Measurements from ENCODE around the gene TAB2. TPM values are rescaled to one million over a fixed set of nuclear protein-coding genes. Genes with fewer than 3 reads are reported as not detected.
"Not testable (repeated sequence)": the region's sequence is repeated elsewhere in the genome, so short reads cannot be mapped to it uniquely, and the experiment has no call there.

TAB2 gene
- total RNA-seq, 1 experiment from 2014 or later = 14.7 TPM

DNA sequence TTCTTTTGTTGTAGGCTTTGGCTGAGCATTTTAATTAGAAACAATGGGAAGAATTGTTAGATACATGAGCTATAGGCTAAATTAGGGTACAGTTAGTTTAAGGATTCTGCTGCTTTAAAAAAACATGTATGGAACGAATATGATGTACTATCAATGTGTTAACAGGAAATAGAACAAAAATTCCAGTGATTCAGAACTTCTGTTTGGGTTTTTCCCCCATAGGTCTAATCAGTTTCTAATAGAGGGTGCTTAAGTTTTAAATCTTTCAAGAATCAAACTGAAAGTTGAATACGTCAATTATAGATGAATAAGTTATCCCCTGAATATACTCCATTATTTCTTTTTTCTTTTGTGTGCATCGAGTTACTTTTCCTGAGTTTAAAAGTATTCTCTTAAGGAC lies 1.9 kb downstream of the TAB2 start:
- H2AFZ ChIP-seq (ENCODE audit: low read length) = no peak overlapping the region
- no peaks in the 10 kb centered on the region for H3K9me3 ChIP-seq (ENCODE audit: low read length)
- H3K4me2 ChIP-seq (ENCODE audit: low read length) = peak overlapping the region; percentile 85
- H3K79me2 ChIP-seq (ENCODE audit: low read length) = peaks cover 74% of the 10 kb centered on the region
- ATAC-seq (no peak), DNase-seq (no peak)
- intact Hi-C loops (cut with micrococcal nuclease) = loop anchor here (5.0 kb wide), 1 partner anchor 237 kb away; no protein-coding TSS in a partner anchor
- TF ChIP-seq, protein P1, sequence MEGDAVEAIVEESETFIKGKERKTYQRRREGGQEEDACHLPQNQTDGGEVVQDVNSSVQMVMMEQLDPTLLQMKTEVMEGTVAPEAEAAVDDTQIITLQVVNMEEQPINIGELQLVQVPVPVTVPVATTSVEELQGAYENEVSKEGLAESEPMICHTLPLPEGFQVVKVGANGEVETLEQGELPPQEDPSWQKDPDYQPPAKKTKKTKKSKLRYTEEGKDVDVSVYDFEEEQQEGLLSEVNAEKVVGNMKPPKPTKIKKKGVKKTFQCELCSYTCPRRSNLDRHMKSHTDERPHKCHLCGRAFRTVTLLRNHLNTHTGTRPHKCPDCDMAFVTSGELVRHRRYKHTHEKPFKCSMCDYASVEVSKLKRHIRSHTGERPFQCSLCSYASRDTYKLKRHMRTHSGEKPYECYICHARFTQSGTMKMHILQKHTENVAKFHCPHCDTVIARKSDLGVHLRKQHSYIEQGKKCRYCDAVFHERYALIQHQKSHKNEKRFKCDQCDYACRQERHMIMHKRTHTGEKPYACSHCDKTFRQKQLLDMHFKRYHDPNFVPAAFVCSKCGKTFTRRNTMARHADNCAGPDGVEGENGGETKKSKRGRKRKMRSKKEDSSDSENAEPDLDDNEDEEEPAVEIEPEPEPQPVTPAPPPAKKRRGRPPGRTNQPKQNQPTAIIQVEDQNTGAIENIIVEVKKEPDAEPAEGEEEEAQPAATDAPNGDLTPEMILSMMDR (conservative IDR thresholded peaks at IDR 0.05; ENCODE audit: low read depth, low read length) = no peak
- TF ChIP-seq EZH2phosphoT487 (IDR thresholded peaks at IDR 0.05; ENCODE audit: borderline replicate concordance, low read length) (no peak), EZH2 (IDR thresholded peaks at IDR 0.05; ENCODE audit: low read length, unreplicated experiment) (no peak)
- peak overlapping the region; percentile 84 for H3K4me3 ChIP-seq (ENCODE audit: low read length)
- H3K4me1 ChIP-seq (ENCODE audit: insufficient read depth, low read length) = peaks cover 45% of the 10 kb centered on the region
- no TSS peak for BruUV-seq (replicated peaks)
- no peaks in the 10 kb centered on the region for H3F3A ChIP-seq (ENCODE audit: low read length, unreplicated experiment)
- H3K9ac ChIP-seq (ENCODE audit: low read length) = peak overlapping the region; percentile 74; the same call in 1 of the 2 replicates
- POLR2A ChIA-PET (ENCODE audit: unreplicated experiment) = no interaction called here
- CTCF ChIA-PET = no interaction called here
- H3K9me2 ChIP-seq (replicated peaks; ENCODE audit: low read length) = no peaks in the 10 kb centered on the region
- H3K27me3 ChIP-seq (ENCODE audit: low read length) = no peaks in the 10 kb centered on the region
- H3K36me3 ChIP-seq (ENCODE audit: low read depth, low read length) = no peaks in the 10 kb centered on the region
- no peak overlapping the region for H3K27ac ChIP-seq (ENCODE audit: low read length)
- peaks cover 25% of the 10 kb centered on the region for H4K20me1 ChIP-seq (ENCODE audit: low read length)

DNA sequence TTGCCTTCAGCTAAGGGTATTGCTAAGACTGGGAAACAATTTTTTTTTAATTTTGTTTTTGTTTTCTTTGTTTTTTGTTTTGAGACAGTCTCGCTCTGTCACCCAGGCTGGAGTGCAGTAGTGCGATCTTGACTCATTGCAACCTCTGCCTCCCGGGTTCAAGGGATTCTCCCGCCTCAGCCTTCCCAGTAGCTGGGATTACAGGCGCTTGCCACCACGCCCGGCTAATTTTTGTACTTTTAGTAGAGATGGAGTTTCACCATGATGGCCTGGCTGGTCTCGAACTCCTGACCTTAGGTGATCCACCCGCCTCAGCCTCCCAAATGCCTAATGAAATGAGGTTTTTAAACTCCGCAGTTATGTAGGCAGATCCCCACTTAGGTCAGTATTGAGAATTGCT lies 2.5 kb downstream of the TAB2 start:
- Histone ChIP-seq H3K9ac (ENCODE audit: low read length) (0 out of 2 replicates have a peak overlapping the region, but pooled peaks have one; percentile 74), H3K79me2 (ENCODE audit: low read length) (peaks cover 80% of the 10 kb centered on the region), H3K4me1 (ENCODE audit: insufficient read depth, low read length) (peaks cover 45% of the 10 kb centered on the region), H3K4me2 (ENCODE audit: low read length) (peak overlapping the region; percentile 85), H4K20me1 (ENCODE audit: low read length) (peaks cover 25% of the 10 kb centered on the region), H3K4me3 (ENCODE audit: low read length) (peak overlapping the region; percentile 84; the same call in 1 of the 2 replicates)
- ATAC-seq; BruUV-seq (replicated peaks); H3F3A ChIP-seq (ENCODE audit: low read length, unreplicated experiment); H3K9me3 ChIP-seq (ENCODE audit: low read length); CTCF ChIA-PET; H3K27me3 ChIP-seq (ENCODE audit: low read length); H3K36me3 ChIP-seq (ENCODE audit: low read depth, low read length); DNase-seq; H3K9me2 ChIP-seq (replicated peaks; ENCODE audit: low read length); H3K27ac ChIP-seq (ENCODE audit: low read length); H2AFZ ChIP-seq (ENCODE audit: low read length); POLR2A ChIA-PET (ENCODE audit: unreplicated experiment): not testable (repeated sequence)
- intact Hi-C loops (cut with micrococcal nuclease) = loop anchor here (5.0 kb wide), 1 partner anchor 288 kb away; no protein-coding TSS in a partner anchor

DNA sequence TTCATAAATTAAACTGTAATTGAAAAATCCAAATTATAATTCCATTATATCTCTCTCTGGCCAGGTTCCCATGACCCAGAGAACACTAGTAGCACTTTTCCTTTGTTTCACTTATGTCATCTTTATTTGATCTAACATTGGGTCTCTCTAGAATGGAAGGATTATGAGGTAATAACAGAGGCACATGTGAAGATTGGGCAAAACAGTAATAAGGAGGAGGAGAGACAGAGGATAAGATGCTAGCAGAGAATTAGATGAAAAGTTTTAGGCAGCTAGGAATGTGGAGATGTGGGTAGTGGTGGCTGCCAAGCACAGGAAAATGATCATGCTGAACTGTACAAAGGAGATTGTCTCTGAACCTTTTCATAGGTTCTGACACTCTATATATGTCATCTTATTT lies 3.3 kb downstream of the TAB2 start:
- DNase-seq (peak; percentile 8), ATAC-seq (no peak)
- Histone ChIP-seq H3K79me2 (ENCODE audit: low read length) (peaks cover 88% of the 10 kb centered on the region), H4K20me1 (ENCODE audit: low read length) (peaks cover 25% of the 10 kb centered on the region), H3K36me3 (ENCODE audit: low read depth, low read length) (no peaks in the 10 kb centered on the region), H3K27ac (ENCODE audit: low read length) (no peak overlapping the region), H3K27me3 (ENCODE audit: low read length) (no peaks in the 10 kb centered on the region), H3K9me2 (replicated peaks; ENCODE audit: low read length) (no peaks in the 10 kb centered on the region), H3K9me3 (ENCODE audit: low read length) (no peaks in the 10 kb centered on the region), H3K9ac (ENCODE audit: low read length) (no peak overlapping the region), H3F3A (ENCODE audit: low read length, unreplicated experiment) (no peaks in the 10 kb centered on the region), H3K4me2 (ENCODE audit: low read length) (peak overlapping the region; percentile 48), H2AFZ (ENCODE audit: low read length) (no peak overlapping the region), H3K4me1 (ENCODE audit: insufficient read depth, low read length) (peaks cover 45% of the 10 kb centered on the region), H3K4me3 (ENCODE audit: low read length) (peak overlapping the region; percentile 5; the same call in 1 of the 2 replicates)
- CTCF ChIA-PET = no interaction called here
- intact Hi-C loops (cut with micrococcal nuclease) = loop anchor here (5.0 kb wide), 1 partner anchor 288 kb away; no protein-coding TSS in a partner anchor
- POLR2A ChIA-PET (ENCODE audit: unreplicated experiment) = no interaction called here
- no TSS peak for BruUV-seq (replicated peaks)
- TF ChIP-seq EZH2phosphoT487 (IDR thresholded peaks at IDR 0.05; ENCODE audit: borderline replicate concordance, low read length) (no peak), EZH2 (IDR thresholded peaks at IDR 0.05; ENCODE audit: low read length, unreplicated experiment) (no peak)
- TF ChIP-seq, protein P1 (conservative IDR thresholded peaks at IDR 0.05; ENCODE audit: low read depth, low read length) = no peak
